Stimulated activated effector memory CD8-positive, alpha-beta T cell treated with anti-CD3 and anti-CD28 coated beads, Interleukin-12 subunit alpha, Interleukin-12 subunit beta, amount 100 ng/mL, for 72 hours (primary cell): ENCODE measurements around the gene ATXN7L1.

Experiments used
- ATAC-seq: fragments of 150-1000 bp; cut with Tn5 transposase; 2 replicates; pipeline ENCODE4 v1.10.0; 2021
- DNase-seq, 2 donors: peaks; one replicate each; pipeline ENCODE4 v3.0.0; 2021 to 2022; ENCODE audit warnings: low spot score in 2 of 2
- H3K27ac Mint-ChIP-seq: one replicate; pipeline ENCODE4 v1.8.0; 2022; ENCODE audit warnings: mild to moderate bottlenecking, mixed read lengths
- H3K36me3 Mint-ChIP-seq: one replicate; pipeline ENCODE4 v1.8.0; 2022; ENCODE audit warnings: mild to moderate bottlenecking, mixed read lengths
- H3K4me1 Mint-ChIP-seq: one replicate; pipeline ENCODE4 v1.8.0; 2022; ENCODE audit warnings: mixed read lengths
- H3K4me3 Mint-ChIP-seq: one replicate; pipeline ENCODE4 v1.8.0; 2022; ENCODE audit warnings: mild to moderate bottlenecking, mixed read lengths
- H3K9me3 Mint-ChIP-seq: one replicate; pipeline ENCODE4 v1.8.0; 2022; ENCODE audit warnings: mixed read lengths

Gene ATXN7L1

DNA sequence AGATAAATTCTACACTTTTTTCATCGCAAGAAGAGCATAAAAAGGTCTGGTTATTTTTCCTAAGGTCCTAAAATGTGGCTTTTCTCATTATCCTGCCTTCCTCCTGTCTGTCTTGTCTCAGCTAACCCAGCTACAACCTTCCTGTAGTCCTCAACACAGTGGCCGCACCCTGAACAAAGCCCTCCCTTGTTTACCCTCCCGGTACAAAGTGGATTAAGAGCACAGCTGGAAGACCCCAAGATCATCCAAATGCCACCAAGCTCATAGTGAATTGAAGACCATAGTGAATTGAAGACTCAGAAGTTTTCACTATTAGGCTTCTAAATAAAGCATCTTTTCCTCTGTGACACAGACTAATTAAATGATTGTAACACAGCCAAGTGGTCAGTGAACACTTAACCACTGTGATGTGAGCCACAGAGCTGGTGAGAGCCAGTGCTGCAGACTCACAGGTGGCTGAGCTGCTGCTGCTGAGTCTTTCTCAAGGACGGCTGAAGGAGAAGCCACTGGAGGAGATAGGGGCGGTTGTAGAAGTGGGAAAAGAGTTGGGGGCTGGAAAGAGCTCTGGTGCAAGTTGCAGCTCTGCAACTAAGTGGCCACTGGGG, 123.6 kb downstream of the ATXN7L1 start:
- no peak overlapping the region for H3K27ac Mint-ChIP-seq
- no peak overlapping the region for H3K4me3 Mint-ChIP-seq
- H3K4me1 Mint-ChIP-seq = no peaks in the 10 kb centered on the region
- H3K9me3 Mint-ChIP-seq = no peaks in the 10 kb centered on the region
- no peak for DNase-seq
- ATAC-seq = no peak
- no peaks in the 10 kb centered on the region for H3K36me3 Mint-ChIP-seq

DNA sequence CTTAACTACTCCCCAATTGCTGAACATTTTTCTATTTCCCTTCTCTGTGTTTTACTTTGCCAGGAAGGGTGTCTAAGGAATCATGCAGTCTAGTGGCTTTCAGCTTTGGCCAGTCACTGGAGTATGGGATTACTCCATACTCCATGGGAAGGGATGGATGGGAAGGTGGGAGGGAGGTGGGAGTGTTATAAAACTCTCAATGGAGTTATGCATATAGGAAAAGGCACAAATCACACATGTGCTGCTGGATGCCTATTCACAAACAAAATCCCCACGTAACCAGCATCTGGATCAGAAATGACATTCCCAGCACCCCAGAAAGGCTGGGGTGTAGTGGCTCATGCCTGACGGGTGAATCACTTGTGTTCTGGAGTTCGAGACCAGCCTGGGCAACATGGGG, 125.3 kb downstream of the ATXN7L1 start:
- Mint-ChIP-seq H3K36me3 (no peaks in the 10 kb centered on the region), H3K4me3 (no peak overlapping the region), H3K27ac (no peak overlapping the region), H3K4me1 (no peaks in the 10 kb centered on the region), H3K9me3 (no peaks in the 10 kb centered on the region)
- ATAC-seq = no peak
- DNase-seq = no peak

- Mint-ChIP-seq H3K4me3 (no peak overlapping the region), H3K9me3 (no peaks in the 10 kb centered on the region), H3K4me1 (no peaks in the 10 kb centered on the region), H3K27ac (no peak overlapping the region), H3K36me3 (no peaks in the 10 kb centered on the region)
- DNase-seq = no peak
- ATAC-seq = no peak
These were observed 127.7 kb downstream of the ATXN7L1 start for GRCh38 chr7:105748701-105749100.

- Mint-ChIP-seq H3K27ac (no peak overlapping the region), H3K4me1 (no peaks in the 10 kb centered on the region), H3K36me3 (no peaks in the 10 kb centered on the region), H3K9me3 (no peaks in the 10 kb centered on the region), H3K4me3 (no peak overlapping the region)
- ATAC-seq = no peak
- DNase-seq = no peak
These were observed 130.6 kb downstream of the ATXN7L1 start for GRCh38 chr7:105745681-105746330.

- Mint-ChIP-seq H3K4me1 (peaks cover 4% of the 10 kb centered on the region), H3K27ac (no peak overlapping the region), H3K9me3 (no peaks in the 10 kb centered on the region), H3K4me3 (no peak overlapping the region), H3K36me3 (no peaks in the 10 kb centered on the region)
- DNase-seq = no peak
- no peak for ATAC-seq
These were observed 132.1 kb downstream of the ATXN7L1 start for GRCh38 chr7:105744258-105744657.

GRCh38 chr7:105743351-105744090, 132.9 kb downstream of the ATXN7L1 start:
- Mint-ChIP-seq H3K36me3 (no peaks in the 10 kb centered on the region), H3K9me3 (no peaks in the 10 kb centered on the region), H3K4me3 (no peak overlapping the region), H3K27ac (no peak overlapping the region), H3K4me1 (peaks cover 4% of the 10 kb centered on the region)
- DNase-seq = no peak
- ATAC-seq = no peak

GRCh38 chr7:105742787-105743186, 133.6 kb downstream of the ATXN7L1 start:
- DNase-seq = no peak
- no peaks in the 10 kb centered on the region for H3K9me3 Mint-ChIP-seq
- no peaks in the 10 kb centered on the region for H3K36me3 Mint-ChIP-seq
- no peak for ATAC-seq
- no peak overlapping the region for H3K27ac Mint-ChIP-seq
- peaks cover 4% of the 10 kb centered on the region for H3K4me1 Mint-ChIP-seq
- no peak overlapping the region for H3K4me3 Mint-ChIP-seq

DNA sequence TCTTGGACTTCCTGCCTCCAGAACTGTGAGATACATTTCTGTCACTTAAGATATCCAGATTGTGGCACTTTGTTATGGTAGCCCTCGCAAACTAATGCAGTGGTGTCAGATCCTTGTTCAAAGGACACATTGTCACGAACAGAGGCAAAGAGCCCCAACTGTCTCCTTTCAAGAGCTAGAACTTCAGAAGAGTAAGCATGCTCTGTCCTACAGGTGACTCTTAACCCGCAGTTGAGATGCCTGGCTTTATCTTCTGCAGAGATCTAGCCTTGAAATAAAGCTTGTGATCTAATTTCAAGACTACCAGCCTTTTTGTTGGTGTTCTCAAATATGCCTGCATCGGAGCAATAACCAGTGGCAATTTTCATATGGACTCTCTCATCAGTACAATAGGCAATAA, 134.4 kb downstream of the ATXN7L1 start:
- peaks cover 4% of the 10 kb centered on the region for H3K4me1 Mint-ChIP-seq
- H3K9me3 Mint-ChIP-seq = no peaks in the 10 kb centered on the region
- no peaks in the 10 kb centered on the region for H3K36me3 Mint-ChIP-seq
- H3K27ac Mint-ChIP-seq = no peak overlapping the region
- H3K4me3 Mint-ChIP-seq = no peak overlapping the region
- DNase-seq (no peak), ATAC-seq (no peak)

GRCh38 chr7:105738133-105738532, 138.3 kb downstream of the ATXN7L1 start:
- H3K4me3 Mint-ChIP-seq = no peak overlapping the region
- H3K9me3 Mint-ChIP-seq = no peaks in the 10 kb centered on the region
- ATAC-seq (no peak), DNase-seq (no peak)
- no peaks in the 10 kb centered on the region for H3K36me3 Mint-ChIP-seq
- peaks cover 16% of the 10 kb centered on the region for H3K4me1 Mint-ChIP-seq
- no peak overlapping the region for H3K27ac Mint-ChIP-seq

DNA sequence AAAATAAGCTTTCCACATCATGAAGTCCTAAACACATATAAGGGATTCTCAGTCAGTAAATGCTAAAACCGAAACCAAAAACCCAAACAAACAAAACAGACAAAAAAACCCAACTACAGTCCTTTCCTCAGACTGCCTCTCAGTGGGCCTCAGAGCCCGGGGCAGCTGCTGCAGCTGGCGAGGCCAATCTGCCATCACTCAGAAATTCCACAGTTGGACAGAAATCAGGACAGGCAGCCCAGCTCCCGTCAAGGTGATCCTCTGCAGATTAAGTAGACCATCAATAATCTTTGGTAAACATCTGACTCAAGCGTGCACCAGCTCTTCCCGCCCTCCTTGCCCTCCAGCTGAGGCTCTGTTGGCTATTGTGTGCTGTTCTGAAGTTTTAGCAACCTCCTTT, 142.2 kb downstream of the ATXN7L1 start:
- no peak overlapping the region for H3K4me3 Mint-ChIP-seq
- no peak for DNase-seq

DNA sequence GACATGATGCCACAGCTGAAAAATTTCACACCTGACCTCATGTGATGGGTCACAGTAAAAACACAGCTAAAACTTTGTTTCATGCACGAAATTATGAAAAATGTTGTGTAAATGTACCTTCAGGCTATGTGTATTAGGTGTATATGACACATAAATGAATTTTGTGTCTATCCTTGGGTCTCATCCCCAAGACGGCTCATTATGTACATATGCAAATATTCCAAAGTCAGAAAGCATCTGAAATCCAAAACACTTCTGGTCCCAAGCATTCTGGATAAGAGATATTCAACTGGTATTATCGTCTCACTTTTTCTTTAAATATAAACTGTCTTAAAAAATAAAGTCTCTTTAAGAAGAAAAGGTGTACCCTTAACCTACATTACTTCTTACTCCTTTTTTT, 145.4 kb downstream of the ATXN7L1 start:
- H3K27ac Mint-ChIP-seq = no peak overlapping the region
- DNase-seq (no peak), ATAC-seq (no peak)
- H3K9me3 Mint-ChIP-seq = no peaks in the 10 kb centered on the region
- H3K4me1 Mint-ChIP-seq = peaks cover 19% of the 10 kb centered on the region
- no peak overlapping the region for H3K4me3 Mint-ChIP-seq
- H3K36me3 Mint-ChIP-seq = no peaks in the 10 kb centered on the region

More for the DNA sequence above, 142.2 kb downstream of the ATXN7L1 start:
- Mint-ChIP-seq H3K9me3 (no peaks in the 10 kb centered on the region), H3K36me3 (no peaks in the 10 kb centered on the region), H3K4me1 (peaks cover 19% of the 10 kb centered on the region), H3K27ac (no peak overlapping the region)
- no peak for ATAC-seq

DNA sequence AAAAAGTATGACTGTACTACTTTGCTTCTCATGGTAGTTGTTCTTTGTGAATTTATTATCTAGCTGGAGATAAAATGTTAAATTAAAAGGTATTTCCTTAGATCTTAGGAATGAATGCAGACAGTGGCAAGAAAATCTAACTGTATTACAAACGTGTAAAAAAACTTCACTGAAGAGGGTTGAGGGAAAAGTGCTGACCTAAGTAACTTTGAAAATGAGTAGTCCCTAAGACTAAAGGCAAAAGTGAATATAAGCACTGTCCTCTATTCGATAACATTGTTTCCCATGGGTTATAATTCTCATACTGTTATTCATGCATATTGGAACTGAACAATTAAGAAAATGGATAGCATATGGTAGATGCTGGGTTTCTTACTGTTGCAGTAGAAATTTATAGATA, 148.4 kb downstream of the ATXN7L1 start:
- H3K4me1 Mint-ChIP-seq = peaks cover 6% of the 10 kb centered on the region
- no peak for DNase-seq
- no peak for ATAC-seq
- no peaks in the 10 kb centered on the region for H3K9me3 Mint-ChIP-seq
- H3K27ac Mint-ChIP-seq = no peak overlapping the region
- H3K4me3 Mint-ChIP-seq = no peak overlapping the region
- no peaks in the 10 kb centered on the region for H3K36me3 Mint-ChIP-seq

- Mint-ChIP-seq H3K4me1 (no peaks in the 10 kb centered on the region), H3K4me3 (no peak overlapping the region), H3K27ac (no peak overlapping the region), H3K36me3 (no peaks in the 10 kb centered on the region), H3K9me3 (no peaks in the 10 kb centered on the region)
- DNase-seq (no peak), ATAC-seq (no peak)
These were observed 151.7 kb downstream of the ATXN7L1 start for GRCh38 chr7:105724688-105725087.

DNA sequence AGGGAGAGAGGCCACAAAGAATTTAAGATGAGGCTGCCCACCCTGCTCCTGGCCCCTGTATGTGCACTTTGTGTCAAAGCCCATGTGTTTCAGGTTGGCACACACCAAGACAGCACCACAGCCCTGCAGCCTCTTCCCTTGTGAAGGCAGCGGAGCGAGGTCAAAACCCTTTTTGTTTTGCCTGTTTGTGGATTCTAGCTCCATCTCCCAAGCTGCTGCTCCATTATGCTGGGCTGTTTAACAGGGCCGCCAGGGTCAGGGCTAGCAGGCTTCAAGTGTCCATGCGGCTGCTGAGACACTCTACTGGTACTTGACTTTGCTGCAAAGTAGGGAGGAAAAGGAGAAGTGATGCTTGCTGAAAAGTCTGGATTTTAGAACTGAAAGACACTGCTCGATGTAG, 152.8 kb downstream of the ATXN7L1 start:
- Mint-ChIP-seq H3K4me3 (no peak overlapping the region), H3K27ac (no peak overlapping the region), H3K9me3 (no peaks in the 10 kb centered on the region), H3K4me1 (no peaks in the 10 kb centered on the region), H3K36me3 (no peaks in the 10 kb centered on the region)
- ATAC-seq (no peak), DNase-seq (no peak)

- no peak for ATAC-seq
- H3K27ac Mint-ChIP-seq = no peak overlapping the region
- no peak overlapping the region for H3K4me3 Mint-ChIP-seq
These were observed 154.8 kb downstream of the ATXN7L1 start for GRCh38 chr7:105721571-105722104.

DNA sequence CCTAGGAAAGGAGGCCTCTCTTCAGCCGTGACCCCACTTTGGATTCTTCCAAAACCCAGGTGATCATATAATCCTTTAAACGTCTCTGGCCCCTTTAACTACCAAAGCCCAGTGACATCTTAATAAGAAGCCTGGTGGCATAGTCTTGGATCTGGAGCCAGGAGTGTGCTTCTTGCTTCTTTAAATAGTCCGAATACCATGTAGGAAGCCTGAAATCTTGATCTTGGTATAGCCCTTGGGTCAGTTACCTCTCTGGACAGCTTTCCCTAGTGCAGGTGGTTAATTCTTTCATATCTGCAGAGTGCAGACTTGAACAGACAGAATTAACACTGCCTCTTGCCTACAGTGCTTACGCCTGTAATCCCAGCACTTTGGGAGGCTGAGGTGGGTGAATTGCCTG, 156.5 kb downstream of the ATXN7L1 start:
- Mint-ChIP-seq H3K9me3 (no peaks in the 10 kb centered on the region), H3K4me1 (peaks cover 10% of the 10 kb centered on the region), H3K4me3 (no peak overlapping the region), H3K27ac (peak overlapping the region; percentile 63), H3K36me3 (no peaks in the 10 kb centered on the region)
- no peak for ATAC-seq
- no peak for DNase-seq

More at GRCh38 chr7:105721571-105722104, 154.8 kb downstream of the ATXN7L1 start:
- no peak for DNase-seq
- H3K4me1 Mint-ChIP-seq = no peaks in the 10 kb centered on the region
- no peaks in the 10 kb centered on the region for H3K9me3 Mint-ChIP-seq
- no peaks in the 10 kb centered on the region for H3K36me3 Mint-ChIP-seq
